Renal cortex interstitium (tissue), 11 donors: ENCODE data around the gene MSANTD1. TPM values are rescaled to one million over a fixed set of nuclear protein-coding genes. Genes with fewer than 3 reads are reported as not detected.

ENCODE experiments used
- DNase-seq, 11 donors: peaks; one replicate each; pipeline ENCODE4 v3.0.0-alpha.2; 2013; ENCODE audit warnings: low read depth in 9 of 11, low spot score in 4 of 11; ENCODE audit errors: extremely low read depth in 1 of 11
- polyA plus RNA-seq, 3 donors: library from polyadenylated mRNA; unstranded; fragments of 120-200 nt; gene quantifications; one replicate each; pipeline ENCODE4 v1.2.1, GENCODE V29; 2013; ENCODE audit not compliant: insufficient read length in 3 of 3

Gene MSANTD1
- polyA plus RNA-seq, 3 donors = 0.55 to 1.1 (median 0.64) TPM

GRCh38 chr4:3228881-3229280, 20.1 kb upstream of the MSANTD1 start:
- no peak for DNase-seq

GRCh38 chr4:3229328-3229727, 19.6 kb upstream of the MSANTD1 start:
- DNase-seq = no peak

GRCh38 chr4:3229964-3230363, 19.0 kb upstream of the MSANTD1 start:
- DNase-seq = no peak

- DNase-seq = no peak
Observed at GRCh38 chr4:3231471-3231870, 17.5 kb upstream of the MSANTD1 start.

- DNase-seq = no peak
Observed at GRCh38 chr4:3232001-3232400, 17.0 kb upstream of the MSANTD1 start.

- no peak for DNase-seq
Observed at GRCh38 chr4:3232871-3233271, 16.1 kb upstream of the MSANTD1 start.

- no peak for DNase-seq
Observed at GRCh38 chr4:3233391-3234071, 15.4 kb upstream of the MSANTD1 start.

- no peak for DNase-seq
Observed at GRCh38 chr4:3234171-3235029, 14.6 kb upstream of the MSANTD1 start.

GRCh38 chr4:3235030-3235345, 14.0 kb upstream of the MSANTD1 start:
- no peak for DNase-seq

GRCh38 chr4:3235581-3235980, 13.4 kb upstream of the MSANTD1 start:
- no peak for DNase-seq

GRCh38 chr4:3236326-3236878, 12.6 kb upstream of the MSANTD1 start:
- no peak for DNase-seq

GRCh38 chr4:3237266-3237665, 11.7 kb upstream of the MSANTD1 start:
- no peak for DNase-seq

GRCh38 chr4:3237712-3238560, 11.0 kb upstream of the MSANTD1 start:
- DNase-seq = no peak

GRCh38 chr4:3238721-3239120, 10.2 kb upstream of the MSANTD1 start:
- no peak for DNase-seq

- DNase-seq = no peak
Observed at GRCh38 chr4:3239303-3239702, 9.7 kb upstream of the MSANTD1 start.

GRCh38 chr4:3239998-3240920, 8.7 kb upstream of the MSANTD1 start:
- DNase-seq = no peak

GRCh38 chr4:3240936-3241522, 7.9 kb upstream of the MSANTD1 start:
- no peak for DNase-seq

GRCh38 chr4:3241898-3242524, 6.9 kb upstream of the MSANTD1 start:
- peak in 8 of 11 donors; percentile 53 to 76 (median 64) for DNase-seq
